Colonic mucosa (tissue), 4 donors: ENCODE data around the gene SLC35F1. TPM values are rescaled to one million over a fixed set of nuclear protein-coding genes. Genes with fewer than 3 reads are reported as not detected.

Experiments used
- DNase-seq: peaks from one replicate; pipeline ENCODE4 v3.0.0-alpha.2; 2020
- H3K27ac ChIP-seq: fragments of 200-600 bp; one replicate; pipeline ENCODE4 v1.8.0; 2021
- H3K27me3 ChIP-seq: fragments of 200-600 bp; one replicate; pipeline ENCODE4 v1.8.0; 2021
- H3K36me3 ChIP-seq: fragments of 200-600 bp; one replicate; pipeline ENCODE4 v1.8.0; 2021
- H3K4me1 ChIP-seq: fragments of 200-600 bp; one replicate; pipeline ENCODE4 v1.8.0; 2021; ENCODE audit warnings: mild to moderate bottlenecking
- H3K4me3 ChIP-seq: fragments of 200-600 bp; one replicate; pipeline ENCODE4 v1.8.0; 2021
- H3K9ac ChIP-seq, 2 donors: one replicate each; pipeline ENCODE4 v1.7.0; 2013; ENCODE audit warnings: control low read depth in 2 of 2, low read depth in 2 of 2, low read length in 2 of 2
- H3K9me3 ChIP-seq: fragments of 200-600 bp; one replicate; pipeline ENCODE4 v1.8.0; 2021
- intact Hi-C: fragments of 100-400 bp; cut with DNase I; formaldehyde crosslinking; loops from one replicate; pipeline ENCODE4 v1.14.1; 2022
- total RNA-seq, 2 donors: library from RNA; stranded (reverse); fragmentation: NEBNext Ultra II Directional in 1 of 2; extraction: Animal tissue kit (Norgen Biotek cat#: 25700) in 1 of 2; gene quantifications; one replicate each; pipeline ENCODE4 v1.2.1, GENCODE V29; 2021
- TF ChIP-seq, protein P1 (sequence below): fragments of 200-600 bp; IDR thresholded peaks from one replicate; pipeline ENCODE4 v1.8.0; 2022; ENCODE audit warnings: antibody characterized with exemption, mild to moderate bottlenecking
- donor health status: healthy.
- donor health status: DM: no; HTN: no; CAD: no.
- donor health status: DM: no; HTN: no; CAD: no.

Gene SLC35F1
- total RNA-seq, 2 donors from 2014 or later, result 0.25 to 1.1 TPM

DNA sequence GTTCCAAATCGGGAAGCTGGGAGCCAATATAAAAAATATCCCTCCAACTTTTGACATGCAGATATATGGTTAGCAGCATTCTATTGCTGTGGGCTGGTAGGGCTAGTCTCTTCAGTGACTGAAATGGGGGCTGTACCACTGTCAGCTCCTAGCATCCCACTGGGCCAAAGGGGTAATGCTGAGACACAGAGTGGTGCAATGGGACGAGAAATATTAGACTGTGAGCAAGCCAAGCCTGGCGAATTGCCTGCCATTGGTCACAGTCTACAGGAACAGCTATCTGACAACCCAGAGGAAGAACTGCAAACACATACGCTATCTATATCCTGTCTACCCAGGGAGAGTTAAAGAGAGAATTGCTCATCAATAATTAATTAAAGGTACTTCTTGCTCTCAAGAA is 3.5 kb downstream of the SLC35F1 start:
- Histone ChIP-seq H3K27me3 (peaks cover 23% of the 10 kb centered on the region), H3K4me3 (no peak overlapping the region), H3K9me3 (no peaks in the 10 kb centered on the region), H3K9ac (no peak overlapping the region), H3K36me3 (no peaks in the 10 kb centered on the region), H3K27ac (no peak overlapping the region), H3K4me1 (no peaks in the 10 kb centered on the region)
- DNase-seq, result no peak
- intact Hi-C loops, result no loop called here
- TF ChIP-seq, protein P1, sequence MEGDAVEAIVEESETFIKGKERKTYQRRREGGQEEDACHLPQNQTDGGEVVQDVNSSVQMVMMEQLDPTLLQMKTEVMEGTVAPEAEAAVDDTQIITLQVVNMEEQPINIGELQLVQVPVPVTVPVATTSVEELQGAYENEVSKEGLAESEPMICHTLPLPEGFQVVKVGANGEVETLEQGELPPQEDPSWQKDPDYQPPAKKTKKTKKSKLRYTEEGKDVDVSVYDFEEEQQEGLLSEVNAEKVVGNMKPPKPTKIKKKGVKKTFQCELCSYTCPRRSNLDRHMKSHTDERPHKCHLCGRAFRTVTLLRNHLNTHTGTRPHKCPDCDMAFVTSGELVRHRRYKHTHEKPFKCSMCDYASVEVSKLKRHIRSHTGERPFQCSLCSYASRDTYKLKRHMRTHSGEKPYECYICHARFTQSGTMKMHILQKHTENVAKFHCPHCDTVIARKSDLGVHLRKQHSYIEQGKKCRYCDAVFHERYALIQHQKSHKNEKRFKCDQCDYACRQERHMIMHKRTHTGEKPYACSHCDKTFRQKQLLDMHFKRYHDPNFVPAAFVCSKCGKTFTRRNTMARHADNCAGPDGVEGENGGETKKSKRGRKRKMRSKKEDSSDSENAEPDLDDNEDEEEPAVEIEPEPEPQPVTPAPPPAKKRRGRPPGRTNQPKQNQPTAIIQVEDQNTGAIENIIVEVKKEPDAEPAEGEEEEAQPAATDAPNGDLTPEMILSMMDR, result no peak

DNA sequence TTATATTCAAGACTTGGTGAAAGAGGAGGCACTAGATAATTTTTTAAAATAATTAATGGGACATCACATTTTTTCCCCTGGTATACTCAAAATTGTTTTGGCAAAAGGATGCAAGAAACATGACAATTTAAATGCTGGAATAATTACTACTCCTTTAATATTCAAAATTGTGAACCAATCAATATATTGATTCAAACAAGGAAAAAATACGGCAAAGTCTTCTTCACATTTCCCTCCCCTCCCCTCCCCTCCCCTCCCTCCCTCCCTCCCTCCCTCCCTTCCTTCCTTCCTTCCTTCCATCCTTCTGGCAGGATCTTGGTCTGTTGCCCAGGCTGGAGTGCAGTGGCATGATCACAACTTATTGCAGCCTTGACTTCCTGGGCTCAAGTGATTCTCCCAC is 4.1 kb downstream of the SLC35F1 start:
- H3K9ac ChIP-seq, result no peak overlapping the region
- intact Hi-C loops, result no loop called here
- TF ChIP-seq, protein P1, result no peak
- H3K4me1 ChIP-seq, result no peaks in the 10 kb centered on the region
- peaks cover 23% of the 10 kb centered on the region for H3K27me3 ChIP-seq
- H3K36me3 ChIP-seq, result no peaks in the 10 kb centered on the region
- H3K27ac ChIP-seq, result no peak overlapping the region
- no peaks in the 10 kb centered on the region for H3K9me3 ChIP-seq
- no peak overlapping the region for H3K4me3 ChIP-seq
- no peak for DNase-seq

DNA sequence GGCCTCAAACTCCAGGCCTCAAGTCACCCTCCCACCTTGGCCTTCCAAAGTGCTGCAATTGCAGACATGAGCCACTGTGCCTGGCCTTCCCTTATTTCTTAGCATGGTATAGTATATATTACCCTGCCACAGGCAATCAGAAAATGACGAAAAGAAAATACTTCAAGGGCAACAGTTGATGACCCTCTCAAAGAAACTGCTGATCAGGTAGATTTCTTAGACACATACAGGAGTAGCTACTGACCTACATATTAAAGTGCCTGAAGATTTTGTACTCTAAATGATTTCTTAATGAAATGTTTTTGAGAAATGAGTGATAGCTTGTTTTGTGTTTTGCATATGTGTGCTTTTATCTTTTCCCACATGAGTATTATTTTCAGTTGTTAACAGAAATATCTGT is 4.6 kb downstream of the SLC35F1 start:
- no peaks in the 10 kb centered on the region for H3K36me3 ChIP-seq
- H3K27ac ChIP-seq, result no peak overlapping the region
- peaks cover 23% of the 10 kb centered on the region for H3K27me3 ChIP-seq
- H3K4me3 ChIP-seq, result no peak overlapping the region
- DNase-seq, result no peak
- no peaks in the 10 kb centered on the region for H3K9me3 ChIP-seq
- no peaks in the 10 kb centered on the region for H3K4me1 ChIP-seq
- intact Hi-C loops, result no loop called here
- H3K9ac ChIP-seq, result no peak overlapping the region
- TF ChIP-seq, protein P1, result no peak

DNA sequence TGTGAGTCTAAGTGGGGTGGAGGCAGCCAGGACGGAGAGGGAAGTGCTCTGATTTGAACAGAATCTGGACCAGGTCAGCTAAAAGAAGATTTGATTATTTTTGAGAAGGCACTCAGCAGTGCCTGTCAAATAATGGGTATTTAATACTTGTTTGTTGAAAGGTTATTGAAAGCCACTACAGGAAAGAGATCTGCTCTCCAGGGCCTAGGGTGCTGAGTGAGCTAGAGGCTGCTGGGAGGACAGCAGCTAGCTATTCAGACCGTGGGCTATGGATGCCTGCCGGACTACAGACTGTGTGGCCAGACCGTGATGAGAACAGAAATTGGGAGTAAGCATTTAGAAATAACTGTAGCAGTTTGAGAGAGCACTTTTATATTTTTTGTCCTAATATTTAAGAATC is 8.8 kb downstream of the SLC35F1 start:
- no peaks in the 10 kb centered on the region for H3K27me3 ChIP-seq
- H3K9ac ChIP-seq, result no peak overlapping the region
- DNase-seq, result no peak
- H3K36me3 ChIP-seq, result no peaks in the 10 kb centered on the region
- no peak overlapping the region for H3K4me3 ChIP-seq
- TF ChIP-seq, protein P1, result no peak
- no peak overlapping the region for H3K27ac ChIP-seq
- no peaks in the 10 kb centered on the region for H3K9me3 ChIP-seq
- H3K4me1 ChIP-seq, result no peaks in the 10 kb centered on the region
- intact Hi-C loops, result no loop called here

- intact Hi-C loops, result no loop called here
- Histone ChIP-seq H3K27ac (no peak overlapping the region), H3K9me3 (no peaks in the 10 kb centered on the region), H3K4me3 (no peak overlapping the region), H3K9ac (no peak overlapping the region), H3K27me3 (no peaks in the 10 kb centered on the region), H3K36me3 (no peaks in the 10 kb centered on the region), H3K4me1 (no peaks in the 10 kb centered on the region)
- DNase-seq, result no peak
- TF ChIP-seq, protein P1, result no peak
These were observed 9.4 kb downstream of the SLC35F1 start for GRCh38 chr6:117916483-117916882.

DNA sequence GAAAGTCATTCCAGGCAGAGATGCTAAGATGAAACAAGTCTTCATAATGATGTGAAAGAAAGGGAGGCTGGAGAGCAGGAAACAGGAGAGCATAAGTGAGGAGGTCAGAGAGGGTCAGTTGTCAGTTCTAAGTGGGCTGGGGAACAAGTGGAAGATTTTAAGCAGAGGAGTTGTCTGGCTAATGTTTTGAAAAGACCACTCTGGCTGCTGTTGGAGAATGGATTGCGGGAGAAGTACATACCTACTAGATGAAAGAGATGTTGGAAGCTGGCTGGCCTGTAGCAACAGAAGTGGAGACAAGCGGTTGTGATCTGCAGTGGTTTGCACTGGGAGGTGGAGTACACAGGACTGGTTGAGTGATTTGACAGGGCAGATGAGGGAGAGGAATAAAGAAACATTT is 10.1 kb downstream of the SLC35F1 start:
- no peak for DNase-seq
- H3K4me3 ChIP-seq, result no peak overlapping the region
- H3K9me3 ChIP-seq, result no peaks in the 10 kb centered on the region
- no peaks in the 10 kb centered on the region for H3K36me3 ChIP-seq
- TF ChIP-seq, protein P1, result no peak
- intact Hi-C loops, result no loop called here
- H3K9ac ChIP-seq, result no peak overlapping the region
- no peak overlapping the region for H3K27ac ChIP-seq
- H3K27me3 ChIP-seq, result no peaks in the 10 kb centered on the region
- no peaks in the 10 kb centered on the region for H3K4me1 ChIP-seq
